Thyroid gland (tissue), 4 donors: ENCODE data around the gene PLXDC2. TPM values are rescaled to one million over a fixed set of nuclear protein-coding genes. Genes with fewer than 3 reads are reported as not detected.

Experiments
- DNase-seq, 2 donors: peaks; one replicate each; pipeline ENCODE4 v3.0.0-alpha.2; 2019
- H3K27ac ChIP-seq, 3 donors: fragments of 200-600 bp; sonication (generic); 1 replicate in 2 of 3; 2 replicates in 1 of 3; pipeline ENCODE4 v1.5.1; 2016 to 2019; ENCODE audit warnings: mild to moderate bottlenecking in 1 of 3, moderate library complexity in 1 of 3
- H3K27me3 ChIP-seq: fragments of 200-600 bp; sonication (generic); one replicate; pipeline ENCODE4 v1.5.1; 2019
- H3K36me3 ChIP-seq, 2 donors: fragments of 200-600 bp; sonication (generic); one replicate each; pipeline ENCODE4 v1.5.1; 2016 to 2019
- H3K4me1 ChIP-seq, 2 donors: fragments of 200-600 bp; sonication (generic); one replicate each; pipeline ENCODE4 v1.5.1; 2017 to 2019
- H3K4me3 ChIP-seq, 3 donors: fragments of 200-600 bp; sonication (generic); replicated peaks in 1 of 3; 1 replicate in 2 of 3; 2 replicates in 1 of 3; pipeline ENCODE4 v1.5.1; 2016; ENCODE audit warnings: mild to moderate bottlenecking in 1 of 3
- H3K9me3 ChIP-seq: fragments of 200-600 bp; sonication (generic); one replicate; pipeline ENCODE4 v1.5.1; 2017
- POLR2A ChIP-seq, 2 donors: fragments of 450-650 bp; IDR thresholded peaks; one replicate each; pipeline ENCODE4 v1.6.1; 2017; ENCODE audit warnings: antibody characterized with exemption in 2 of 2, mild to moderate bottlenecking in 2 of 2, moderate library complexity in 1 of 2
- WGBS, 2 donors: methylation state at CpG; one replicate each; pipeline ENCODE4 v1.1.5; 2017; 5-methylcytosine and 5-hydroxymethylcytosine counted together
- intact Hi-C: fragments of 100-400 bp; cut with DNase I; formaldehyde crosslinking; loops from one replicate; pipeline ENCODE4 v1.15.1; 2023
- total RNA-seq, 4 donors: library from RNA; depleted of rRNA; stranded (reverse); fragments of >200 nt; gene quantifications; one replicate each; pipeline ENCODE4 v1.2.3, GENCODE V29; 2016
- TF ChIP-seq, protein P1 (sequence below), 6 experiments: fragments of 200-600 bp in 3 of 6; fragments of 450-650 bp in 3 of 6; sonication (generic) in 3 of 6; IDR thresholded peaks; one replicate each; pipeline ENCODE4 v1.5.1; 2016 to 2019; ENCODE audit warnings: antibody characterized with exemption in 6 of 6, mild to moderate bottlenecking in 2 of 6, inconsistent platforms in 1 of 6, moderate library complexity in 1 of 6

PLXDC2 gene
- total RNA-seq, 4 donors from 2014 or later = 44.6 to 91.0 (median 47.6) TPM

DNA sequence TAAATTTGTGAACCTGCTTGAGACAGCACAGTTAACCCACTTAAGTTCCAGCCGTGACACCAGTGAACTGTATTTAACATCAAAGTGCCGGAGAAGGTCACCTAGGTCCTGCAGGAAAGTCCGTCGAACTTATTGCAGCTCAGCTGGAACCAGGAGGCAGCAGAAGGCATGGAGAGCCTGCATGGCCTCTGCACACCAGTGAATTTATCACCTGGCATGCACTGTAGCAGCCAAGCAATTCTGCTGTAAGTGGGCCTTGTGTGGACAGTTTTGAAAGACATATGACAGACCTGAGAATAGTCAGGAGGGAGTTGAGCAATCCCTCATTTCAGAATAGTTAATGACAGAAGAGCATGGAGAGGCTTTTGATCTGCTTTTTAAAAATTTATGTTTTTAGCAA, 108.8 kb downstream of the PLXDC2 start:
- Histone ChIP-seq H3K36me3 (no peaks in the 10 kb centered on the region), H3K4me1 (peaks cover 12 to 19% of the 10 kb centered on the region in 2 donors), H3K27me3 (no peaks in the 10 kb centered on the region), H3K27ac (no peak overlapping the region), H3K4me3 (no peak overlapping the region), H3K9me3 (no peaks in the 10 kb centered on the region)
- TF ChIP-seq, protein P1, sequence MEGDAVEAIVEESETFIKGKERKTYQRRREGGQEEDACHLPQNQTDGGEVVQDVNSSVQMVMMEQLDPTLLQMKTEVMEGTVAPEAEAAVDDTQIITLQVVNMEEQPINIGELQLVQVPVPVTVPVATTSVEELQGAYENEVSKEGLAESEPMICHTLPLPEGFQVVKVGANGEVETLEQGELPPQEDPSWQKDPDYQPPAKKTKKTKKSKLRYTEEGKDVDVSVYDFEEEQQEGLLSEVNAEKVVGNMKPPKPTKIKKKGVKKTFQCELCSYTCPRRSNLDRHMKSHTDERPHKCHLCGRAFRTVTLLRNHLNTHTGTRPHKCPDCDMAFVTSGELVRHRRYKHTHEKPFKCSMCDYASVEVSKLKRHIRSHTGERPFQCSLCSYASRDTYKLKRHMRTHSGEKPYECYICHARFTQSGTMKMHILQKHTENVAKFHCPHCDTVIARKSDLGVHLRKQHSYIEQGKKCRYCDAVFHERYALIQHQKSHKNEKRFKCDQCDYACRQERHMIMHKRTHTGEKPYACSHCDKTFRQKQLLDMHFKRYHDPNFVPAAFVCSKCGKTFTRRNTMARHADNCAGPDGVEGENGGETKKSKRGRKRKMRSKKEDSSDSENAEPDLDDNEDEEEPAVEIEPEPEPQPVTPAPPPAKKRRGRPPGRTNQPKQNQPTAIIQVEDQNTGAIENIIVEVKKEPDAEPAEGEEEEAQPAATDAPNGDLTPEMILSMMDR (IDR thresholded peaks at IDR 0.05) = no peak
- no peak for TF ChIP-seq POLR2A (IDR thresholded peaks at IDR 0.05)
- 72 to 73% methylated on average over 4 of the region's 4 CpGs for WGBS, 2 donors
- intact Hi-C loops = no loop called here
- peak in 1 of 2 donors; percentile 16 for DNase-seq

DNA sequence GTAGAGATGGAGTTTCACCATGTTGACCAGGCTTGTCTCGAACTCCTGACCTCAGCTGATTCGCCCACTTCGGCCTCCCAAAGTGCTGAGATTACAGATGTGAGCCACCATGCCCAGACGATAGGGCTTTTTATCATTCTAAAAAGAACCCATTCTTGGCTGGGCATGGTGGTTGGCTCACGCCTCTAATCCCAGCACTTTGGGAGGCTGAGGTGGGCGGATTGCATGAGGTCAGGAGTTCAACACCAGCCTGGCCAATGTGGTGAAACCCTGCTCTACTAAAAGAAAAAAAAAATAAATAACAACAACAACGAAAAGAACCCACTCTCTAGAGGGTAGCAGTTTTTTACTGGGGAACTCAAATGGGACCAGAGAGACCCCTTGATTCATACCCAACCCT, 112.7 kb downstream of the PLXDC2 start:
- no peaks in the 10 kb centered on the region for H3K9me3 ChIP-seq
- H3K27me3 ChIP-seq = no peaks in the 10 kb centered on the region
- no peaks in the 10 kb centered on the region for H3K36me3 ChIP-seq
- H3K4me1 ChIP-seq = peaks cover 17 to 18% of the 10 kb centered on the region in 2 donors
- peak overlapping the region in 1 of 3 donors; percentile 34 for H3K27ac ChIP-seq
- DNase-seq = no peak
- H3K4me3 ChIP-seq = no peak overlapping the region
- WGBS, 2 donors = 93 to 96% methylated on average over 7 of the region's 7 CpGs
- TF ChIP-seq POLR2A (IDR thresholded peaks at IDR 0.05) = no peak
- TF ChIP-seq, protein P1 (IDR thresholded peaks at IDR 0.05) = no peak
- intact Hi-C loops = no loop called here

DNA sequence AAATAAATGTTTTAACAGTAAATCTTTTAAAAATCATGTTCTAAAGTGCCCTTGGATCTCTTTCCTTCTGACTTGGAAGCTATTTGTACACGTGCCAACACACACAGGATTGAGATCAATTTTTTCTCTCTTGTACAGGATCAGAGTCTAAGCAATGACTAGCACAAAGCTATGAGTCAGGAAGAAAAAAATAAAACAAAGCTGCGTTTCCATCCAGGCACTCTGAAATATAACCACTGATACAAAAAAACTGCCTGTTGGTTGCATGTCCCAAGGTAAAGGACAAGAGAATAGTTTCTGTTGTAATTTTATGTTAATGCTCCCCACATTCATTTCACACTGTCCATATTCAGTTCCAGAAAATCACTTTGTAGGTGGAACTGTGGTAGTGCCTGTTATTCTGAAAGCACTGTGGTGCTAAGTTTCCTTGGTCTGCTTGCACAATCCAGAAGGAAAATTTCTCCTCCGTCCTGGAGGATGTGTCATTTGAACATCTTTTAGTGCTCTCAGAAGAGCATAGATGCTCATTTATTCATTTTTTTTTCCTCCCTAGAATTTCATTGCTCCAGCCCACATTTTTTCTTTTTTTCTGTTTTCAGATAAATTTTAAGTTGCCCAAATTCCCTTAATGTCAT, 113.4 kb downstream of the PLXDC2 start:
- DNase-seq = no peak
- intact Hi-C loops = loop anchor here (10.0 kb wide), 1 partner anchor 105 kb away; no protein-coding TSS in a partner anchor
- TF ChIP-seq, protein P1 (IDR thresholded peaks at IDR 0.05) = no peak
- no peak for TF ChIP-seq POLR2A (IDR thresholded peaks at IDR 0.05)
- H3K27ac ChIP-seq = peak overlapping the region in 1 of 3 donors; percentile 34
- H3K9me3 ChIP-seq = no peaks in the 10 kb centered on the region
- WGBS, 2 donors = 63 to 70% methylated on average over 3 of the region's 3 CpGs
- H3K4me3 ChIP-seq = no peak overlapping the region
- H3K4me1 ChIP-seq = peaks cover 17 to 18% of the 10 kb centered on the region in 2 donors
- H3K27me3 ChIP-seq = no peaks in the 10 kb centered on the region
- H3K36me3 ChIP-seq = no peaks in the 10 kb centered on the region

DNA sequence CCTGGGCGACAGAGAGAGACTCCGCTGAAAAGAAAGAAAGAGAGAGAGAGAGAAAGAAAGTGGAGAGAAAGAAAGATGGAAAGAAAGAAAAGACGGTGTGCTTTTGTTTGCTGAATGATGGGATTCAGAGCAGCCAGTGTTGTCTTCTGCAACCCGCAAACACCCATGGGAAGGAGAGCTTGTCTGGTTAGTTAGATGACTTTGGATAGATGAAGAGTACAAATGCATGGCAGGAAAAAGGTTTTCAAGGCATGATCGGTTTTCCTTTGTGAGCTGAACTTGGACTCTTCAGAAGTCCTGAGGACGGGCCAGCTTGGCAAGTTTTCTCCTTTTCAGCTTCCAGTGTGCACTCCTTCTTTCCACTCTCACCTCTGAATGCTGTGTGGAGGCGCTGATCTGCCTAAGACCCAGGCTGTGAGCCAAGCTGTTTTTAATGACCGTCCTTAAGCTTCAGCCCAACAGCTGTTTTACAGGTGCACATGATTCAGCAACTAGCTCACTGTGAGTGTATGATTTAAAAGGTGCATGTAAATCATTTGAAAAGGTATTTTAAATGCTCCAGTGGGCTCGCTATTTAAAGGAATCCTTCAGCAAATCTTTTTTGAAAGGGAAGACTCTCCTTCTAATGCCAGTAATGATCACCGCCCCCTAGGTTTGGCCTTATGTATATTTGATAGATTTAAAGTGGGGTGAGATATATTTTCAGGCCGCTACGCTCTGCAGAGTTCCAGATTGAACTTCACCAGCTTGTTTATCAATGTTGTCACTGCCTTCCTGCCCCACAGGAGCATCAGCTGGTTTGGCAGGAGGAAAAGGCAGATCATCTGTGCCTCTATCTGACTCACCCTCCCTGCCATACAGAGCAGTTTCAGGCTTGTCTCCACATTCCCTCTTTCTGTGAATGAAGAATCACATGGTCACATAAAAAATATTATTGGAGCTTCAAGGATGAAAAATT, 115.0 kb downstream of the PLXDC2 start:
- H3K4me3 ChIP-seq = no peak overlapping the region
- no peaks in the 10 kb centered on the region for H3K9me3 ChIP-seq
- WGBS, 2 donors = 52 to 53% methylated on average over 12 of the region's 12 CpGs
- peak overlapping the region; percentile 56 to 71 (median 58) for H3K27ac ChIP-seq
- no peaks in the 10 kb centered on the region for H3K36me3 ChIP-seq
- peaks cover 17 to 18% of the 10 kb centered on the region in 2 donors for H3K4me1 ChIP-seq
- no peaks in the 10 kb centered on the region for H3K27me3 ChIP-seq
- intact Hi-C loops = loop anchor here (10.0 kb wide), 1 partner anchor 106 kb away; no protein-coding TSS in a partner anchor
- DNase-seq = peak; percentile 73 to 86
- TF ChIP-seq, protein P1 (IDR thresholded peaks at IDR 0.05) = no peak
- TF ChIP-seq POLR2A (IDR thresholded peaks at IDR 0.05) = no peak
